ENCODE data around the gene RAB13. TPM values are rescaled to one million over a fixed set of nuclear protein-coding genes. Genes with fewer than 3 reads are reported as not detected.

RAB13 gene
- total and polyA plus RNA-seq, 2 donors (not counting 3 experiments of a cell fraction or from before 2014, with no cell fraction given): 76.0 to 124 TPM

DNA sequence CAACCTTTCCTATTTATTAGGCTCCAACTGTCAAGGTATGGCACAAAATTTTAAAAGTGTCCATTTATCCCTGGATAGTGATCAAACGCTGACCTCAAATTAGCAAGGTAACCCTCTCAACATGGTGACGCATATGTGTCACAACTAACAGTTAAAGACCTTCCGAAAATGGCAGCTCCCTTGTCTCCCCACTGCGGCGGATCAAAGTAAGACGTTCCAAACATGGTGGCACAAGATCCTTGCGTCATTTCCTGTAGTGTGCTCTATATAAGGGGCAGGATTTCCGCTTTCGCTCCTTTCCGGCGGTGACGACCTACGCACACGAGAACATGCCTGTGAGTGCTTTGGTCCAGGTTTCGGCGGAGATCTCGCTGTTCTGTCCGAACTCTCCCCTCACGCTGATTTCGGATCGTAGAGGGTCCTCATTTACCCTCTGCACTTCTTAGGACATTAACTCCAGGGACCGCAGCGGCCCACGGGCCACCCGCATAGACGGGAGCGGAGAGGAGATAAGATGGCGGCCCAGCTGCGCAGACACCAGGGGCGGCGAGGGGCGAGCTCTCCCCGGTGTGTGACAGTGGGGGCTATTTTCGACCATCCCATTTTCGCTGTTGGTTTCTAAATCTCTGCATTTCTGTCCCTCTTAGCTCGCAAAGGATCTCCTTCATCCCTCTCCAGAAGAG lies 4.5 kb upstream of the RAB13 start, which contains the start of gene RPS27:
Gene RPS27, plus strand, starts transcription at position 295 of the 683 bp plus-strand sequence. Its CDS starts 35 bp downstream, at position 330.
- Histone ChIP-seq H3K4me2 (ENCODE audit: insufficient read depth, low read length) (peak within 1 kb of the TSS; percentile 95), H3K36me3 (ENCODE audit: control insufficient read depth in 2 of 2, extremely low read depth in 1 of 2, insufficient read depth in 2 of 2, low read length in 2 of 2) (peaks cover 9 to 10% of the 10 kb centered on the region in 2 experiments), H3K79me2 (ENCODE audit: control insufficient read depth, insufficient read depth, low read length) (peaks cover 24% of the 10 kb centered on the region), H3K9me1 (replicated peaks; ENCODE audit: control insufficient read depth, extremely low read depth, insufficient read depth, low read length) (no peaks in the 10 kb centered on the region), H3K9ac (replicated peaks; ENCODE audit: extremely low read depth, insufficient read depth, low read length) (peak within 1 kb of the TSS; percentile 91), H4K20me1 (replicated peaks; ENCODE audit: control insufficient read depth, extremely low read depth, insufficient read depth, low read length) (no peaks in the 10 kb centered on the region), H3K9me3 (replicated peaks; ENCODE audit: control insufficient read depth, insufficient read depth, low read length) (no peaks in the 10 kb centered on the region), H2AFZ (ENCODE audit: low read depth, low read length) (peak within 1 kb of the TSS; percentile 17), H3K4me3 (replicated peaks in 1 of 3; ENCODE audit: insufficient read depth in 1 of 3, low read depth in 1 of 3, low read length in 3 of 3) (peak within 1 kb of the TSS; percentile 15 to 86 (median 79)), H3K27me3 (ENCODE audit: control insufficient read depth in 2 of 2, insufficient read depth in 2 of 2, low read length in 2 of 2) (no peaks in the 10 kb centered on the region), H3K4me1 (ENCODE audit: control insufficient read depth, extremely low read depth, insufficient read depth, low read length) (peaks cover 24% of the 10 kb centered on the region), H3K27ac (ENCODE audit: insufficient read depth, low read depth, low read length) (peak within 1 kb of the TSS; percentile 90)
- peak; percentile 15 for TF ChIP-seq FOS (IDR thresholded peaks at IDR 0.05; ENCODE audit: borderline replicate concordance, insufficient read depth, low read length)
- peak; percentile 80 for TF ChIP-seq JUN (IDR thresholded peaks at IDR 0.05; ENCODE audit: borderline replicate concordance, insufficient read depth, insufficient read length, low read depth)
- peak; percentile 99 for TF ChIP-seq POLR2AphosphoS5 (IDR thresholded peaks at IDR 0.05; ENCODE audit: insufficient read depth, low read depth, low read length)
- TF ChIP-seq, protein P1, sequence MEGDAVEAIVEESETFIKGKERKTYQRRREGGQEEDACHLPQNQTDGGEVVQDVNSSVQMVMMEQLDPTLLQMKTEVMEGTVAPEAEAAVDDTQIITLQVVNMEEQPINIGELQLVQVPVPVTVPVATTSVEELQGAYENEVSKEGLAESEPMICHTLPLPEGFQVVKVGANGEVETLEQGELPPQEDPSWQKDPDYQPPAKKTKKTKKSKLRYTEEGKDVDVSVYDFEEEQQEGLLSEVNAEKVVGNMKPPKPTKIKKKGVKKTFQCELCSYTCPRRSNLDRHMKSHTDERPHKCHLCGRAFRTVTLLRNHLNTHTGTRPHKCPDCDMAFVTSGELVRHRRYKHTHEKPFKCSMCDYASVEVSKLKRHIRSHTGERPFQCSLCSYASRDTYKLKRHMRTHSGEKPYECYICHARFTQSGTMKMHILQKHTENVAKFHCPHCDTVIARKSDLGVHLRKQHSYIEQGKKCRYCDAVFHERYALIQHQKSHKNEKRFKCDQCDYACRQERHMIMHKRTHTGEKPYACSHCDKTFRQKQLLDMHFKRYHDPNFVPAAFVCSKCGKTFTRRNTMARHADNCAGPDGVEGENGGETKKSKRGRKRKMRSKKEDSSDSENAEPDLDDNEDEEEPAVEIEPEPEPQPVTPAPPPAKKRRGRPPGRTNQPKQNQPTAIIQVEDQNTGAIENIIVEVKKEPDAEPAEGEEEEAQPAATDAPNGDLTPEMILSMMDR (IDR thresholded peaks at IDR 0.05; ENCODE audit: extremely low read depth in 1 of 2, insufficient read depth in 1 of 2, low read depth in 1 of 2, low read length in 2 of 2): no peak
- no peak for TF ChIP-seq MYC (IDR thresholded peaks at IDR 0.05; ENCODE audit: low read depth, low read length)
- no peak for TF ChIP-seq GATA2 (IDR thresholded peaks at IDR 0.05; ENCODE audit: insufficient read depth, insufficient read length, low read depth, low read length)
- TF ChIP-seq POLR2A (IDR thresholded peaks at IDR 0.05; ENCODE audit: low read depth, low read length): peak; percentile 99
- TF ChIP-seq, protein P2, sequence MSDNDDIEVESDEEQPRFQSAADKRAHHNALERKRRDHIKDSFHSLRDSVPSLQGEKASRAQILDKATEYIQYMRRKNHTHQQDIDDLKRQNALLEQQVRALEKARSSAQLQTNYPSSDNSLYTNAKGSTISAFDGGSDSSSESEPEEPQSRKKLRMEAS (IDR thresholded peaks at IDR 0.05; ENCODE audit: insufficient read depth, insufficient read length): no peak
- no peak for TF ChIP-seq EZH2 (IDR thresholded peaks at IDR 0.05; ENCODE audit: borderline replicate concordance, low read depth, low read length, severe bottlenecking)
- no TSS peak for BruUV-seq (replicated peaks)
- DNase-seq (ENCODE audit: low read depth, low spot score) (peak; percentile 96), FAIRE-seq (peak; percentile 93)
- ChIA-PET CTCF (interaction anchor here (0.7 to 1.1 kb wide), 3 partner anchors 13 to 313 kb away, joined by 3 read pairs; partner anchors contain the start of gene JTB), POLR2A (interaction anchor here (0.6 to 1.4 kb wide), 9 partner anchors 9 to 230 kb away, joined by 3 to 8 read pairs (median 3); partner anchors contain the start of genes CREB3L4, DENND4B, SLC39A1 and UBAP2L)
- intact Hi-C loops (cut with micrococcal nuclease): loop anchor here (1.0 to 10.0 kb wide), 6 partner anchors 27 to 1958 kb away; partner anchors contain the start of genes NUP210L and SLC39A1
- dilution Hi-C loops (cut with MboI; ENCODE audit: extremely low pct_ligation_motif_present, low sequenced_read_pairs): no loop called here
